ENCODE data around the gene DDX39A.
"Not testable (repeated sequence)": the region's sequence is repeated elsewhere in the genome, so short reads cannot be mapped to it uniquely, and the experiment has no call there.

DDX39A gene

GRCh38 chr19:14366529-14366928 is 52.6 kb downstream of the DDX39A start:
- Histone ChIP-seq H3K9me3 (ENCODE audit: low read length) (no peaks in the 10 kb centered on the region), H3K27me3 (ENCODE audit: insufficient read depth, low read length) (no peaks in the 10 kb centered on the region), H3K4me1 (ENCODE audit: insufficient read depth, low read length, severe bottlenecking) (peaks cover 14% of the 10 kb centered on the region), H3K4me2 (ENCODE audit: low read length) (no peak overlapping the region), H4K20me1 (ENCODE audit: insufficient read depth, low read length) (no peaks in the 10 kb centered on the region), H3K9me2 (ENCODE audit: low read depth, low read length) (no peaks in the 10 kb centered on the region), H3K9ac (ENCODE audit: low read length) (no peak overlapping the region), H3K79me2 (ENCODE audit: insufficient read depth, low read length) (no peaks in the 10 kb centered on the region), H3F3A (ENCODE audit: insufficient read depth, low read length) (no peaks in the 10 kb centered on the region), H2AFZ (ENCODE audit: low read length) (no peak overlapping the region), H3K4me3 (ENCODE audit: low read depth, low read length, poor library complexity, severe bottlenecking) (no peak overlapping the region), H3K36me3 (ENCODE audit: insufficient read depth, low read length) (no peaks in the 10 kb centered on the region), H3K27ac (ENCODE audit: low read depth, low read length, poor library complexity, severe bottlenecking) (no peak overlapping the region)
- no peak for TF ChIP-seq CTCF (IDR thresholded peaks at IDR 0.05; ENCODE audit: low read length)
- TF ChIP-seq EZH2 (IDR thresholded peaks at IDR 0.05; ENCODE audit: borderline replicate concordance, low read length) = no peak

- H3K36me3 ChIP-seq (ENCODE audit: insufficient read depth, low read length); H4K20me1 ChIP-seq (ENCODE audit: insufficient read depth, low read length); H3F3A ChIP-seq (ENCODE audit: insufficient read depth, low read length); H3K27me3 ChIP-seq (ENCODE audit: insufficient read depth, low read length); H3K4me2 ChIP-seq (ENCODE audit: low read length); H3K79me2 ChIP-seq (ENCODE audit: insufficient read depth, low read length); H3K27ac ChIP-seq (ENCODE audit: low read depth, low read length, poor library complexity, severe bottlenecking); H3K9ac ChIP-seq (ENCODE audit: low read length); H3K9me2 ChIP-seq (ENCODE audit: low read depth, low read length); H3K4me3 ChIP-seq (ENCODE audit: low read depth, low read length, poor library complexity, severe bottlenecking); H3K9me3 ChIP-seq (ENCODE audit: low read length); H2AFZ ChIP-seq (ENCODE audit: low read length); H3K4me1 ChIP-seq (ENCODE audit: insufficient read depth, low read length, severe bottlenecking): not testable (repeated sequence)
Measured at GRCh38 chr19:14364098-14364443, 55.1 kb downstream of the DDX39A start.

- no peaks in the 10 kb centered on the region for H3F3A ChIP-seq (ENCODE audit: insufficient read depth, low read length)
- H3K27ac ChIP-seq (ENCODE audit: low read depth, low read length, poor library complexity, severe bottlenecking) = no peak overlapping the region
- H3K79me2 ChIP-seq (ENCODE audit: insufficient read depth, low read length) = no peaks in the 10 kb centered on the region
- TF ChIP-seq CTCF (IDR thresholded peaks at IDR 0.05; ENCODE audit: low read length) (no peak), EZH2 (IDR thresholded peaks at IDR 0.05; ENCODE audit: borderline replicate concordance, low read length) (no peak)
- H4K20me1 ChIP-seq (ENCODE audit: insufficient read depth, low read length) = no peaks in the 10 kb centered on the region
- no peak overlapping the region for H3K4me2 ChIP-seq (ENCODE audit: low read length)
- no peak overlapping the region for H3K4me3 ChIP-seq (ENCODE audit: low read depth, low read length, poor library complexity, severe bottlenecking)
- H3K9ac ChIP-seq (ENCODE audit: low read length) = no peak overlapping the region
- no peaks in the 10 kb centered on the region for H3K9me3 ChIP-seq (ENCODE audit: low read length)
- peaks cover 4% of the 10 kb centered on the region; the same call in 1 of the 2 replicates for H3K27me3 ChIP-seq (ENCODE audit: insufficient read depth, low read length)
- no peaks in the 10 kb centered on the region for H3K36me3 ChIP-seq (ENCODE audit: insufficient read depth, low read length)
- no peaks in the 10 kb centered on the region for H3K4me1 ChIP-seq (ENCODE audit: insufficient read depth, low read length, severe bottlenecking)
- no peak overlapping the region for H2AFZ ChIP-seq (ENCODE audit: low read length)
- H3K9me2 ChIP-seq (ENCODE audit: low read depth, low read length) = no peaks in the 10 kb centered on the region
Measured at GRCh38 chr19:14363183-14364097, 55.7 kb downstream of the DDX39A start.

- Histone ChIP-seq H3K27ac (ENCODE audit: low read depth, low read length, poor library complexity, severe bottlenecking) (no peak overlapping the region), H3K36me3 (ENCODE audit: insufficient read depth, low read length) (no peaks in the 10 kb centered on the region), H3K9me2 (ENCODE audit: low read depth, low read length) (no peaks in the 10 kb centered on the region), H3K27me3 (ENCODE audit: insufficient read depth, low read length) (peaks cover 4% of the 10 kb centered on the region; the same call in 1 of the 2 replicates), H4K20me1 (ENCODE audit: insufficient read depth, low read length) (no peaks in the 10 kb centered on the region), H2AFZ (ENCODE audit: low read length) (no peak overlapping the region), H3K9me3 (ENCODE audit: low read length) (no peaks in the 10 kb centered on the region), H3K4me3 (ENCODE audit: low read depth, low read length, poor library complexity, severe bottlenecking) (no peak overlapping the region), H3K4me2 (ENCODE audit: low read length) (no peak overlapping the region), H3K79me2 (ENCODE audit: insufficient read depth, low read length) (no peaks in the 10 kb centered on the region), H3K4me1 (ENCODE audit: insufficient read depth, low read length, severe bottlenecking) (no peaks in the 10 kb centered on the region), H3F3A (ENCODE audit: insufficient read depth, low read length) (no peaks in the 10 kb centered on the region), H3K9ac (ENCODE audit: low read length) (no peak overlapping the region)
- TF ChIP-seq CTCF (IDR thresholded peaks at IDR 0.05; ENCODE audit: low read length) (peak; percentile 25; the same call in 1 of the 2 replicates), EZH2 (IDR thresholded peaks at IDR 0.05; ENCODE audit: borderline replicate concordance, low read length) (no peak)
Measured at GRCh38 chr19:14361824-14362223, 57.3 kb downstream of the DDX39A start.
